ENCODE data around the gene SLC2A5.

SLC2A5 gene

DNA sequence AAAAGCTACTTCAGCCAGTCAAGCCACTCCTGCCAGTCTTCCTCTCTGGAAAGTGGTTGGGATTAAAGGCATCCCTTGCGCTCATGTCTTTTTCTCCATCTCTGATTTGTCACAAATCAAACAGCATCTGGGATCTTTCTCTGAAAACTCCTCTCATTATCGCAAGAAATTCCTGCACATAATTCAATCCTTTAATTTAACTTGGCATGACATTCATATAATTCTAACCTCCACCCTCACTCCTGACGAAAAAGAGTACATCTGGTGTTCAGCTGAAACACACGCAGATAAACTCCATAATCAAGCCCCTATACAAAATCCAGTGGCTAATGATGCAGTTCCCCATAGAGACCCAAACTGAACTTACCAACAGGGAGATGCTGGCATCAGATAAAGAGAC lies 19.4 kb upstream of the SLC2A5 start:
- Histone ChIP-seq H3K9ac (ENCODE audit: low read depth, low read length) (no peak overlapping the region), H2AFZ (ENCODE audit: low read depth, low read length) (no peak overlapping the region), H3K79me2 (ENCODE audit: insufficient read depth, low read length) (no peaks in the 10 kb centered on the region), H3K9me3 (ENCODE audit: insufficient read depth, low read length, severe bottlenecking) (no peaks in the 10 kb centered on the region), H3K27me3 (ENCODE audit: insufficient read depth, low read length, poor library complexity) (peaks cover 12% of the 10 kb centered on the region), H3K36me3 (ENCODE audit: insufficient read depth, low read length) (no peaks in the 10 kb centered on the region), H3K4me3 (ENCODE audit: low read depth in 1 of 2, low read length in 2 of 2) (no peak overlapping the region), H3K4me2 (ENCODE audit: insufficient read depth, low read length) (no peak overlapping the region), H3K4me1 (ENCODE audit: insufficient read depth, low read length) (no peaks in the 10 kb centered on the region), H4K20me1 (ENCODE audit: insufficient read depth, low read length) (no peaks in the 10 kb centered on the region), H3K27ac (ENCODE audit: low read length) (no peak overlapping the region)
- TF ChIP-seq, protein P1, sequence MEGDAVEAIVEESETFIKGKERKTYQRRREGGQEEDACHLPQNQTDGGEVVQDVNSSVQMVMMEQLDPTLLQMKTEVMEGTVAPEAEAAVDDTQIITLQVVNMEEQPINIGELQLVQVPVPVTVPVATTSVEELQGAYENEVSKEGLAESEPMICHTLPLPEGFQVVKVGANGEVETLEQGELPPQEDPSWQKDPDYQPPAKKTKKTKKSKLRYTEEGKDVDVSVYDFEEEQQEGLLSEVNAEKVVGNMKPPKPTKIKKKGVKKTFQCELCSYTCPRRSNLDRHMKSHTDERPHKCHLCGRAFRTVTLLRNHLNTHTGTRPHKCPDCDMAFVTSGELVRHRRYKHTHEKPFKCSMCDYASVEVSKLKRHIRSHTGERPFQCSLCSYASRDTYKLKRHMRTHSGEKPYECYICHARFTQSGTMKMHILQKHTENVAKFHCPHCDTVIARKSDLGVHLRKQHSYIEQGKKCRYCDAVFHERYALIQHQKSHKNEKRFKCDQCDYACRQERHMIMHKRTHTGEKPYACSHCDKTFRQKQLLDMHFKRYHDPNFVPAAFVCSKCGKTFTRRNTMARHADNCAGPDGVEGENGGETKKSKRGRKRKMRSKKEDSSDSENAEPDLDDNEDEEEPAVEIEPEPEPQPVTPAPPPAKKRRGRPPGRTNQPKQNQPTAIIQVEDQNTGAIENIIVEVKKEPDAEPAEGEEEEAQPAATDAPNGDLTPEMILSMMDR (IDR thresholded peaks at IDR 0.05; ENCODE audit: borderline replicate concordance, extremely low read depth, low read length, poor library complexity, severe bottlenecking), result no peak
- TF ChIP-seq EZH2 (IDR thresholded peaks at IDR 0.05; ENCODE audit: borderline replicate concordance, low read depth, low read length, severe bottlenecking), result no peak
- ATAC-seq (ENCODE audit: insufficient read depth, low read depth) (no peak), DNase-seq (no peak)

DNA sequence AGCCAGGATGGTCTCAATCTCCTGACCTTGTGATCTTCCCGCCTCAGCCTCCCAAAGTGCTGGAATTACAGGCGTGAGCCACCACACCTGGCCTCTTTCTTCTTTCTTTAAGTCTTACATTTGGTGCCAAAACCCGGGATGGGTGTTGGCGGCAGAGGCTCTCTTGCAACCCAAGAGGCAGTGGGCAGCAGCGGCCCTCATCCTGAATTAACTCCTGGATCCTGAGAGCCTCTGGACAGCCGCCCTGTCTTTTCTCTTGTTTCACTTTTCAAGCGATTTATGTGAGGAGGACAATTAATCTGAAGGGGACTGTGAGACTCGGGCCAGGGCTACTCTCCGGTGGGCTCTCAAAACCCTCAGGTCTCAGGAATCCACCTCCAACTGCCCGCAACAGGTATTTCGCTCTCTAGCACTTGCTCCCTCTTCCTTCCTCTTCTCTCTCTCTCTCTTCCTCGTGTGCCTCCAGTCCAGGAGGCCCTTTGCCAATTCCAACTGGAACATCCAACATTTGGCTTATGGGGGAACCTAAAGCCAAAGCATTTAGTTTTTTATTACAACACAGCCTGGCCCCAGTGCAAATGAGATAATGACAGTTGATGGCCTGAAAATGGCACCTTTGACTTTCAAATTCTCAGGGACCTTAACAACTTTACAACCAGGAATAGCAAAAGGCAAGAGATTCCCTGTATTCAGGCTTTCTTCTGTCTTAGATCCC lies 18.1 kb upstream of the SLC2A5 start:
- no peak overlapping the region for H3K4me3 ChIP-seq (ENCODE audit: low read depth in 1 of 2, low read length in 2 of 2)
- H3K27ac ChIP-seq (ENCODE audit: low read length), result no peak overlapping the region
- H3K4me2 ChIP-seq (ENCODE audit: insufficient read depth, low read length), result no peak overlapping the region
- H3K4me1 ChIP-seq (ENCODE audit: insufficient read depth, low read length), result 0 out of 2 replicates have a peak, but pooled peaks cover 5% of the 10 kb centered on the region
- H2AFZ ChIP-seq (ENCODE audit: low read depth, low read length), result no peak overlapping the region
- no peak for ATAC-seq (ENCODE audit: insufficient read depth, low read depth)
- no peaks in the 10 kb centered on the region for H4K20me1 ChIP-seq (ENCODE audit: insufficient read depth, low read length)
- no peak for DNase-seq
- peaks cover 12% of the 10 kb centered on the region for H3K27me3 ChIP-seq (ENCODE audit: insufficient read depth, low read length, poor library complexity)
- H3K9me3 ChIP-seq (ENCODE audit: insufficient read depth, low read length, severe bottlenecking), result no peaks in the 10 kb centered on the region
- H3K36me3 ChIP-seq (ENCODE audit: insufficient read depth, low read length), result no peaks in the 10 kb centered on the region
- no peaks in the 10 kb centered on the region for H3K79me2 ChIP-seq (ENCODE audit: insufficient read depth, low read length)
- TF ChIP-seq, protein P1 (IDR thresholded peaks at IDR 0.05; ENCODE audit: borderline replicate concordance, extremely low read depth, low read length, poor library complexity, severe bottlenecking), result no peak
- TF ChIP-seq EZH2 (IDR thresholded peaks at IDR 0.05; ENCODE audit: borderline replicate concordance, low read depth, low read length, severe bottlenecking), result no peak
- H3K9ac ChIP-seq (ENCODE audit: low read depth, low read length), result no peak overlapping the region

DNA sequence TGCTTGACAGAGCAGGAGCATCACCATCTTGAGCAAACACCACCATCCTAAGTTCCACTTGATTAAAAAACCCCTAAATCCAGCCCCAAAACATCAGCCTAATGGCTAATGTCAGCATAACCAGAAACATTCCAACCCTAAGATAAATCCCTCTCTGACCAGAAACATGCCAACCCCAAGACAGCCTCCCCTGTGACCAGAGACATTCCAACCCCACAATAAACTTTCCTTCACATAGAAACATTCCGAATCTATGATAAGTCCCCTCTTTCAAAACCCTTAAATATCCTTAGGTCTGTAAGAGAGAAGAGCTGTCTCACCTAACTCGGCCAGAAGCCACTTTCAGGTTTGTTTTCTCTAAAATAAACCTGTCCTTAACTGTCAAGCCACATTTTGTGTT lies 17.4 kb upstream of the SLC2A5 start:
- Histone ChIP-seq H3K79me2 (ENCODE audit: insufficient read depth, low read length) (no peaks in the 10 kb centered on the region), H2AFZ (ENCODE audit: low read depth, low read length) (no peak overlapping the region), H3K36me3 (ENCODE audit: insufficient read depth, low read length) (no peaks in the 10 kb centered on the region), H3K27ac (ENCODE audit: low read length) (no peak overlapping the region), H3K4me3 (ENCODE audit: low read depth in 1 of 2, low read length in 2 of 2) (no peak overlapping the region), H3K4me1 (ENCODE audit: insufficient read depth, low read length) (0 out of 2 replicates have a peak, but pooled peaks cover 5% of the 10 kb centered on the region), H3K4me2 (ENCODE audit: insufficient read depth, low read length) (no peak overlapping the region), H3K9me3 (ENCODE audit: insufficient read depth, low read length, severe bottlenecking) (no peaks in the 10 kb centered on the region), H3K27me3 (ENCODE audit: insufficient read depth, low read length, poor library complexity) (peaks cover 10% of the 10 kb centered on the region), H3K9ac (ENCODE audit: low read depth, low read length) (no peak overlapping the region), H4K20me1 (ENCODE audit: insufficient read depth, low read length) (no peaks in the 10 kb centered on the region)
- no peak for ATAC-seq (ENCODE audit: insufficient read depth, low read depth)
- TF ChIP-seq EZH2 (IDR thresholded peaks at IDR 0.05; ENCODE audit: borderline replicate concordance, low read depth, low read length, severe bottlenecking), result no peak
- TF ChIP-seq, protein P1 (IDR thresholded peaks at IDR 0.05; ENCODE audit: borderline replicate concordance, extremely low read depth, low read length, poor library complexity, severe bottlenecking), result no peak
- DNase-seq, result no peak
